ENCODE measurements around the gene SETD7.

SETD7 gene

DNA sequence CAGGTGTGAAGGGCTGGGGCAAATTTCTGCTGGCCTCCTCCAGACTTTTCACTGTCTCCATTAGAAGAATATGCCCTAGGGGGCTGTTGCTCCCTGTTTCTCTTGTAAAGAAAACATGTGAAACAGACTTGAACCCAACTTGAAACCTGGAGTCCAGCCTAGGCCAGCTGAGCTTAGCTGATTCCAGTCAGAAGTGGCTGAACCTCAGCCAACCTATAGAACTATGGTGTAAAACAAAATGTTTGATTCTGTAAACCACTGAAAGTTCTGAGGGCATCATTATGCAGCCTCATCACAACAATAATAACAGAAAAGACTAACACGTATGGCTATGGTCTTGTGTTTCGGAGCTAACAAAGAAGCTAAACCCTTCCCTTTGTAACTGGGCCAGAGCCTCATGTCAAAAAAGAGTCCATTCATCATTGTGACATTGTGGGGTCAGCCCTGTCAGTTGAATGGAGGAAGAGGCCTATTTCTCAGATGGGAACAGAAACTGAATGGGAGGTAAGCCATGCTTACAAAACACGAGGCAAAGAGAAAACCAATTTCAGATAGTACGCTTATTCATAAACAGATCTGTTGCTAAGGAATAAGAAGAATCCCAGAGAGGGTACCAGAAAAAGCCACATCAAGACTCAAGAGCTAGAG is 34.1 kb downstream of the SETD7 start:
- in situ Hi-C loops (cut with HindIII; ENCODE audit: low sequenced_read_pairs): no loop called here
- no peak for DNase-seq (ENCODE audit: low read depth)
- TF ChIP-seq, protein P1, sequence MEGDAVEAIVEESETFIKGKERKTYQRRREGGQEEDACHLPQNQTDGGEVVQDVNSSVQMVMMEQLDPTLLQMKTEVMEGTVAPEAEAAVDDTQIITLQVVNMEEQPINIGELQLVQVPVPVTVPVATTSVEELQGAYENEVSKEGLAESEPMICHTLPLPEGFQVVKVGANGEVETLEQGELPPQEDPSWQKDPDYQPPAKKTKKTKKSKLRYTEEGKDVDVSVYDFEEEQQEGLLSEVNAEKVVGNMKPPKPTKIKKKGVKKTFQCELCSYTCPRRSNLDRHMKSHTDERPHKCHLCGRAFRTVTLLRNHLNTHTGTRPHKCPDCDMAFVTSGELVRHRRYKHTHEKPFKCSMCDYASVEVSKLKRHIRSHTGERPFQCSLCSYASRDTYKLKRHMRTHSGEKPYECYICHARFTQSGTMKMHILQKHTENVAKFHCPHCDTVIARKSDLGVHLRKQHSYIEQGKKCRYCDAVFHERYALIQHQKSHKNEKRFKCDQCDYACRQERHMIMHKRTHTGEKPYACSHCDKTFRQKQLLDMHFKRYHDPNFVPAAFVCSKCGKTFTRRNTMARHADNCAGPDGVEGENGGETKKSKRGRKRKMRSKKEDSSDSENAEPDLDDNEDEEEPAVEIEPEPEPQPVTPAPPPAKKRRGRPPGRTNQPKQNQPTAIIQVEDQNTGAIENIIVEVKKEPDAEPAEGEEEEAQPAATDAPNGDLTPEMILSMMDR (IDR thresholded peaks at IDR 0.05; ENCODE audit: low read depth, low read length, missing control alignments): no peak
- no peak overlapping the region for H3K4me3 ChIP-seq (ENCODE audit: low read depth, low read length)

DNA sequence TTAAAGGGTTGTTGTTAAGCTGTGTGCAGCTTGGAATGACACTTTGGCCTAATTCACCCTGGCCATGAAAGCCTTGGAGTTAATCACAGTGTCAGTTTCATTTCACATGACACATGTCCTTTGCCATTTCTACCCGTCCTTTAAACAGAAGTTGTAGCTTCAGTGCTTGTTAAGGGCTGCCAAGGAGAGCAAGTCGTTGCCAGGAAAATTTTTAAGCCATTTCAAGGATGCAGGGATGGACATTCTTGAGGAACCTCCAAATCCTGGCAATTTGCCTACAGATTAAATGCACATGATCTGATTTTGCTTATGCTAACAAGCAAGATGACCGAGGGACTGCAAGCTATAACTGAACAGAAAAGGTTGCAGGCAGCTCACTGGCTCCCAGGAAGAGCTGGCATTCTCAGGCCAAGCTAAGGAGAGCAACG is 40.5 kb downstream of the SETD7 start:
- in situ Hi-C loops (cut with HindIII; ENCODE audit: low sequenced_read_pairs): no loop called here
- TF ChIP-seq, protein P1 (IDR thresholded peaks at IDR 0.05; ENCODE audit: low read depth, low read length, missing control alignments): no peak
- H3K4me3 ChIP-seq (ENCODE audit: low read depth, low read length): no peak overlapping the region
- DNase-seq (ENCODE audit: low read depth): no peak

DNA sequence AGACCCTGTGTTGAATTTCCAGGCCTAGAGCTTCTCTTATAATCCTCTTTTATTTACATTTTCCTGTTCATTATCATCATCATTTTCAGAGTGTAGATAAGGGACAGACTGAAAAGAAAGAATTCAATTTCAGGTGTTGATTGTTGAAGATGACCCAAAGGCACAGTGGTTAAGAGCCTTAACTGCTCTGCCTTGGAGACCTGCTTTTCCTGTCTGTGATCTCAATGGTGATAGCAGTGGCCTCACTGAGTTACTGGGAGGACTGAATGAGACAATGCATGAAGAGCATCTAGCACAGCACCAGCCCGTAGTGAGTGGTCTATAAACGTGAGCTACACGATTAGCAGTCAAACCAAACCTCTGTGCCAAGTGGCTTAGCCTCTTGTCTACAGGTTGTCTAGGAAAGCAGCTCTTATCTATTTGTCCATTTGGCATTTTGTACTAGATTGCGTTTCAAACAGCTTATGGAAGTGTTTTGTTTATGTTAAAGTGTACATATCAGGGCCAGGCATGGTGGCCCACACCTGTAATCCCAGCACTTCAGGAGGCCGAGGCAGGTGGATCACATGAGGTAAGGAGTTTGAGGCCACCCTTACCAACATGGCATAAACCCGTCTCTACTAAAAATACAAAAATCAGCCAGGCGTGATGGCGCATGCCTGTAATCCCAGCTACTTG is 41.5 kb downstream of the SETD7 start:
- TF ChIP-seq, protein P1 (IDR thresholded peaks at IDR 0.05; ENCODE audit: low read depth, low read length, missing control alignments): no peak
- in situ Hi-C loops (cut with HindIII; ENCODE audit: low sequenced_read_pairs): no loop called here
- no peak overlapping the region for H3K4me3 ChIP-seq (ENCODE audit: low read depth, low read length)
- DNase-seq (ENCODE audit: low read depth): no peak

DNA sequence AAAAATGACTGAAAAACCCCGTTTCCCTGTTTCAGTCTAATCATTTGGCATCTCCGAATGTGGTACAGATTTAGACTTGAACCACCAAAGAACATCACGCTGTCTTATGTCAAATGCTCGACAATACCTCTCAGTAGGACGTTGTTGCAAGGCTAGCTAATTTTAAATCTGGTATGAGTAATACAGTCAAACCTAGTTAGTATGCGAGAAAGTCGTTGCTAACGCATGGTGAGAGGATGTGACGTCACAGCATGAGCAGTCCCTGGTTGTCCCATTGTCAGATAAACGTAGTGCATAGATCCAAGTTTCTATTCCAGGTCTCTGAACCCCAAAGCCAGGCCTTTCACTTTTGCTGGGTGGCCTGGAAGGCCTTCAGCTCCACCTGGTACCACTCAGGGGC is 44.7 kb downstream of the SETD7 start:
- no peak overlapping the region for H3K4me3 ChIP-seq (ENCODE audit: low read depth, low read length)
- in situ Hi-C loops (cut with HindIII; ENCODE audit: low sequenced_read_pairs): no loop called here
- TF ChIP-seq, protein P1 (IDR thresholded peaks at IDR 0.05; ENCODE audit: low read depth, low read length, missing control alignments): no peak
- peak; percentile 41 for DNase-seq (ENCODE audit: low read depth)

DNA sequence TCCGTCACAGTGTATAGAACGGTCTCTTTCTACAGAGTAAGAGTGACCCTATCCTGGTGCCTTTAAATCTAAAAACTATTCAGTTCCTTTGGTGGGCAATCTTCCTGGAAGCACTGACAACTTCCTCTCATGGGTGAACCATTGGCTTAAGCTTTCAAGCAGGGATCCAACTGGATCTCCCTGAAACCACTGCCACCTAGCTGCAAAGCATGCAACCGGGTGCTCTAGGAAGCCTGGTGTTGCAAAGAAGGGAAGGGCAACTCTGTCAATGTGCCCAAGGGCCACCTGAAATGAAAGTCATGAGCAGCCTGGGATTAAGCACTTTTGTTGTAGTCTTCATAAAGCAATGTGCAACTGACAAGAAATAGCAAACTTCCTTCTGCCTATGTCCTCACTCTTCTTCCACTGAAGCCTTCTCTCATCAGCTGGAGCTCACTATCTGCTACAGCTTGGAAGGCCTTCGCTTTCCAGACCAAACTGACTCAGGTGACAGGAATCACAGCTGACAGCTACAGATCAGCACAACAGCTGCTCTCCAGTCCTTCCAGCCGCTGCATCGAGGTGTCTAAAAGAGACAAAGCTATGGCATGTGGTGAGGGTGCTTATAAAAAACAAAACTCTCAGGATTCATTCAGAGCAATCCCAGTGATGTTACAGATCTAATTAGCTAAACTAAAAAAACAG is 46.1 kb downstream of the SETD7 start:
- no peak for DNase-seq (ENCODE audit: low read depth)

DNA sequence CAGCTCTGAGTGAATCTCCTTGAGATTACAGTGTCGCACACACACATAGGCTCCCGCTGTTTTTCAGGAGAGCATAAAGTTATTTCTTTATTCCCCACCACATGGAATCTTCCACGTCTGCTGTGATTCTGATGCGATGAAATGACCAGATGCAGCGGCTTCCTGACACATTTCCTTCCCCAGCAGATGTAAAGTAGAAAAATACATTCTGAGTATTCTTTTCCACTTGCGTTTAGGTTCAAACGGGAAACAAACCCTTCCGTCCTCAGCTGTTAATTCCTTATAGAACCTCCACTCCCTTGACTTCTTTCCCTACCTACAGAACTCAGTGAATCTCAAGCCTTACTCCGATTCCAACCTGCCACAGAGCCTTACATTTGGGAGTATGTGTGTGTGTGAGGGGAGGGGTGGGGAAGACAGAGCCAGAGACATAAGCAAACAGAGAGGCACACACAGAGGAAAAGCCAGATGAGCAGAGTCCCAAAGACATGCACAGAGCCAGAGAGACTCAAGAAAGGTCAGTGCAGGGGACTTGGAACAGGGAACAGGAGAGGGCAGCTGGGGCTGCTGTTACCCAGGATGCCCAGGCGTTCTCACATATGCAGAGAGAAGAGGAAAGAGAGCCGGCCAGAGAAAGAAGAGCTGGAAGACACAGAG is 47.3 kb downstream of the SETD7 start:
- no peak for DNase-seq (ENCODE audit: low read depth)
- in situ Hi-C loops (cut with HindIII; ENCODE audit: low sequenced_read_pairs): no loop called here
- no peak overlapping the region for H3K4me3 ChIP-seq (ENCODE audit: low read depth, low read length)
- TF ChIP-seq, protein P1 (IDR thresholded peaks at IDR 0.05; ENCODE audit: low read depth, low read length, missing control alignments): no peak

More for the DNA sequence above, 46.1 kb downstream of the SETD7 start:
- no peak overlapping the region for H3K4me3 ChIP-seq (ENCODE audit: low read depth, low read length)
- in situ Hi-C loops (cut with HindIII; ENCODE audit: low sequenced_read_pairs): no loop called here
- TF ChIP-seq, protein P1 (IDR thresholded peaks at IDR 0.05; ENCODE audit: low read depth, low read length, missing control alignments): peak; percentile 38
